Measurements from ENCODE around the gene PTPN14. TPM values are rescaled to one million over a fixed set of nuclear protein-coding genes. Genes with fewer than 3 reads are reported as not detected.

The PTPN14 gene
- polyA plus RNA-seq, 12 donors = 16.3 to 73.5 (median 19.3) TPM

GRCh38 chr1:214476986-214477870, 74.2 kb downstream of the PTPN14 start:
- DNase-seq = no peak

- DNase-seq = no peak
These were observed 75.0 kb downstream of the PTPN14 start for GRCh38 chr1:214476229-214476985.

GRCh38 chr1:214475746-214476145, 75.7 kb downstream of the PTPN14 start:
- DNase-seq = no peak

- no peak for DNase-seq
These were observed 76.1 kb downstream of the PTPN14 start for GRCh38 chr1:214475331-214475730.

GRCh38 chr1:214474467-214474866, 76.9 kb downstream of the PTPN14 start:
- no peak for DNase-seq

GRCh38 chr1:214473862-214474261, 77.5 kb downstream of the PTPN14 start:
- DNase-seq = no peak

- no peak for DNase-seq
These were observed 78.0 kb downstream of the PTPN14 start for GRCh38 chr1:214473387-214473786.

- DNase-seq = no peak
These were observed 79.0 kb downstream of the PTPN14 start for GRCh38 chr1:214472364-214472763.

GRCh38 chr1:214471458-214471857, 79.9 kb downstream of the PTPN14 start:
- no peak for DNase-seq

GRCh38 chr1:214470132-214470531, 81.3 kb downstream of the PTPN14 start:
- DNase-seq = no peak

- no peak for DNase-seq
These were observed 82.1 kb downstream of the PTPN14 start for GRCh38 chr1:214469290-214469689.

GRCh38 chr1:214467078-214467585, 84.3 kb downstream of the PTPN14 start:
- no peak for DNase-seq

GRCh38 chr1:214466403-214467077, 84.9 kb downstream of the PTPN14 start:
- no peak for DNase-seq

GRCh38 chr1:214464445-214465287, 86.7 kb downstream of the PTPN14 start:
- DNase-seq = no peak

GRCh38 chr1:214463596-214463995, 87.8 kb downstream of the PTPN14 start:
- no peak for DNase-seq

- DNase-seq = no peak
These were observed 88.5 kb downstream of the PTPN14 start for GRCh38 chr1:214462882-214463281.

- DNase-seq = no peak
These were observed 90.1 kb downstream of the PTPN14 start for GRCh38 chr1:214461305-214461704.

- DNase-seq = no peak
These were observed 91.0 kb downstream of the PTPN14 start for GRCh38 chr1:214460304-214460916.

- no peak for DNase-seq
These were observed 91.5 kb downstream of the PTPN14 start for GRCh38 chr1:214459895-214460294.

GRCh38 chr1:214458541-214458940, 92.9 kb downstream of the PTPN14 start:
- no peak for DNase-seq

Data from muscle of arm (tissue), 12 donors.